GM12878 (cell line): Measurements from ENCODE around the gene METAP1. TPM values are rescaled to one million over a fixed set of nuclear protein-coding genes. Genes with fewer than 3 reads are reported as not detected.
"Not testable (repeated sequence)": the region's sequence is repeated elsewhere in the genome, so short reads cannot be mapped to it uniquely, and the experiment has no call there.

Source experiments
- ATAC-seq: fragments of 200-7000 bp; cut with Tn5 transposase; 3 replicates; pipeline ENCODE4 v1.9.1; 2020; ENCODE audit warnings: mild to moderate bottlenecking, moderate library complexity
- BruUV-seq: library from RNA; stranded (reverse); fragments of 400-500 nt; replicated peaks from 2 replicates; lab custom pipeline; 2021; lab: Mats Ljungman, UMichigan
- CTCF ChIA-PET: fragments of 300-600 bp; sonication (Branson Sonifier 250); formaldehyde crosslinking; extraction: SDS; loops from one replicate; lab custom pipeline; 2021; ENCODE audit warnings: inconsistent platforms; lab: Yijun Ruan, JAX
- POLR2A ChIA-PET: fragments of 350-600 bp; formaldehyde crosslinking; extraction: SDS; loops from one replicate; lab custom pipeline; 2021; ENCODE audit warnings: inconsistent platforms; lab: Charles Lee
- RAD21 ChIA-PET: fragments of 300-600 bp; sonication (Branson Sonifier 250); formaldehyde crosslinking; loops from one replicate; lab custom pipeline; 2023; ENCODE audit warnings: antibody characterized with exemption; ENCODE audit not compliant: unreplicated experiment; lab: Charles Lee
- SMC1A ChIA-PET: fragments of 300-600 bp; sonication (Branson Sonifier 250); formaldehyde crosslinking; loops from one replicate; lab custom pipeline; 2023; ENCODE audit not compliant: unreplicated experiment, uncharacterized antibody; lab: Charles Lee
- DNase-seq: peaks from one replicate; pipeline ENCODE4 v3.0.0-alpha.2; 2011; ENCODE audit warnings: low read depth, low spot score
- FAIRE-seq: peaks from 3 replicates; lab custom pipeline; 2011; peaks lifted over from hg19 to GRCh38; lab: Jason Lieb, UNC
- H2AFZ ChIP-seq: 2 replicates; pipeline ENCODE4 v1.6.0; 2011; ENCODE audit warnings: low read depth, low read length, control low read depth; ENCODE audit not compliant: control insufficient read depth
- H3K27ac ChIP-seq: 2 replicates; pipeline ENCODE4 v1.5.1; 2011; ENCODE audit warnings: control low read depth; ENCODE audit not compliant: control insufficient read depth, insufficient read depth
- H3K27me3 ChIP-seq, 2 experiments: replicated peaks in 1 of 2; 2 replicates each; pipeline versions ENCODE4 v1.6.0 to v1.6.1; 2011; ENCODE audit warnings: low read length in 1 of 2; ENCODE audit not compliant: control insufficient read depth in 2 of 2, insufficient read depth in 2 of 2
- H3K36me3 ChIP-seq, 2 experiments: 2 replicates each; pipeline ENCODE4 v1.5.1; 2011; ENCODE audit warnings: low read length in 1 of 2; ENCODE audit not compliant: control insufficient read depth in 2 of 2, insufficient read depth in 2 of 2
- H3K4me1 ChIP-seq: 2 replicates; pipeline ENCODE4 v1.6.1; 2011; ENCODE audit warnings: mild to moderate bottlenecking, low read length, moderate library complexity, mixed read lengths; ENCODE audit not compliant: control insufficient read depth, insufficient read depth
- H3K4me2 ChIP-seq: 2 replicates; pipeline ENCODE4 v1.6.0; 2011; ENCODE audit warnings: control low read depth; ENCODE audit not compliant: control insufficient read depth, insufficient read depth
- H3K4me3 ChIP-seq: fragments of 200-600 bp; sonication (generic); 2 replicates; pipeline ENCODE4 v1.5.1; 2016
- H3K79me2 ChIP-seq: 2 replicates; pipeline ENCODE4 v1.6.0; 2011; ENCODE audit warnings: low read length; ENCODE audit not compliant: control insufficient read depth, insufficient read depth
- H3K9ac ChIP-seq: 2 replicates; pipeline ENCODE4 v1.8.0; 2011; ENCODE audit warnings: low read length, control low read depth, mixed read lengths; ENCODE audit not compliant: control insufficient read depth, insufficient read depth
- H3K9me3 ChIP-seq: replicated peaks from 3 replicates; pipeline ENCODE4 v1.5.1; 2011; ENCODE audit warnings: mild to moderate bottlenecking, low read length; ENCODE audit not compliant: control insufficient read depth, insufficient read depth
- H4K20me1 ChIP-seq: 2 replicates; pipeline ENCODE4 v1.6.0; 2011; ENCODE audit not compliant: control insufficient read depth, insufficient read depth
- E4F1 ChIP-seq: fragments of 450-650 bp; IDR thresholded peaks from 2 replicates; pipeline ENCODE4 v1.6.1; 2018; ENCODE audit warnings: borderline replicate concordance, mild to moderate bottlenecking; ENCODE audit not compliant: partially characterized antibody
- HDAC6 ChIP-seq: fragments of 200-600 bp; sonication (generic); IDR thresholded peaks from one replicate; pipeline ENCODE4 v1.8.0; 2017; ENCODE audit warnings: antibody characterized with exemption; ENCODE audit not compliant: unreplicated experiment
- WGBS: methylation state at CpG from one replicate; pipeline ENCODE4 v1.1.6; 2016; ENCODE audit warnings: low lambda C conversion rate; ENCODE audit not compliant: insufficient replicate concordance, insufficient coverage; ENCODE audit errors: missing lambda C conversion rate; 5-methylcytosine and 5-hydroxymethylcytosine counted together
- in situ Hi-C: fragments of 300-500 bp; cut with MboI; formaldehyde crosslinking; loops from 9 replicates; pipeline ENCODE4 v1.14.3; 2018; ENCODE audit warnings: mixed read lengths
- intact Hi-C: fragments of 100-400 bp; cut with micrococcal nuclease; formaldehyde crosslinking; loops from one replicate; pipeline ENCODE4 v1.14.2; 2022; ENCODE audit not compliant: unreplicated experiment
- microRNA-seq: library from miRNA; unstranded; fragments of <30 nt; microRNA quantifications from one replicate; pipeline ENCODE4, GENCODE V29; 2018
- polyA plus RNA-seq, 11 experiments: library from polyadenylated mRNA; depleted of rRNA in 4 of 11; unstranded in 6 of 11; stranded (reverse) in 5 of 11; fragments of >200 nt; fragmentation: Nextera tagmentation in 4 of 11; fragmentation: Illumina TruSeq in 1 of 11; extraction: Ambion mirVana in 4 of 11; extraction: Trizol in 1 of 11; gene quantifications; 1 replicate in 1 of 11; 2 replicates in 10 of 11; pipeline versions ENCODE4 v1.2.1 to v1.2.3, GENCODE V29; 2011 to 2016; ENCODE audit warnings: inconsistent platforms in 2 of 11, missing spikeins in 2 of 11, low read depth in 1 of 11
- small RNA-seq: library from RNA; depleted of rRNA; stranded (forward); fragments of <200 nt; gene quantifications from one replicate; pipeline ENCODE3, GENCODE V24; 2014
- total RNA-seq, 4 experiments: library from RNA; depleted of rRNA in 3 of 4; stranded (reverse); fragments of >200 nt in 3 of 4; fragmentation: Illumina TruSeq in 1 of 4; extraction: Trizol in 1 of 4; gene quantifications; 2 replicates each; pipeline versions ENCODE4 v1.2.1 to v1.2.3, GENCODE V29; 2013 to 2021

The METAP1 gene
- total and polyA plus RNA-seq, 10 of the 15 experiments (the other 5 are each of a cell fraction or from before 2014, with no cell fraction given): 22.7 to 71.4 (median 45.1) TPM

- TF ChIP-seq E4F1: no peak
- no peak for TF ChIP-seq HDAC6
These were observed 108.6 kb downstream of the METAP1 start (continued) for GRCh38 chr4:99104153-99104552.

- H3K27ac ChIP-seq: not testable (repeated sequence)
These were observed 113.8 kb downstream of the METAP1 start for GRCh38 chr4:99109286-99109685.

More at GRCh38 chr4:99109286-99109685, 113.8 kb downstream of the METAP1 start:
- intact Hi-C loops, in situ Hi-C loops, H3K4me2 ChIP-seq, RAD21 ChIA-PET, FAIRE-seq, DNase-seq, SMC1A ChIA-PET, H3K79me2 ChIP-seq, H3K9ac ChIP-seq, H4K20me1 ChIP-seq, H3K27me3 ChIP-seq, BruUV-seq, ATAC-seq, H3K4me3 ChIP-seq, H3K36me3 ChIP-seq, H3K9me3 ChIP-seq, H3K4me1 ChIP-seq, POLR2A ChIA-PET, H2AFZ ChIP-seq: not testable (repeated sequence)
- CTCF ChIA-PET: interaction anchor here (1.4 to 1.6 kb wide), 2 partner anchors 53 to 296 kb away, joined by 3 to 4 read pairs; no protein-coding TSS in a partner anchor
- WGBS: 77% methylated on average over 12 of the region's 12 CpGs

Small RNAs within 50 kb of the gene (microRNA-seq; reads per million reads assigned to microRNA genes)
- gene MIR3684: 7.0 reads per million, percentile 36 among the genes with 10 or more reads in this experiment

Small RNAs within 50 kb of the gene (small RNA-seq; reads per million reads assigned to genes)
- gene MIR3684 (0.78 reads per million, percentile 23 among the genes with 10 or more reads in this experiment), gene RNU7-149P (not detected)

Other genes starting within 250 kb of the METAP1 start
- gene EIF4E, start 66.6 kb upstream of the METAP1 start, total RNA-seq (2014; rRNA removed): 110 and 150 TPM in 2 replicates
- 247 and 272 TPM in 2 replicates for gene EIF4E, start 66.6 kb upstream of the METAP1 start, total RNA-seq (2014; rRNA removed; fragmentation: Illumina TruSeq; extraction: Trizol)
- 104 and 119 TPM in 2 replicates for gene EIF4E, start 66.6 kb upstream of the METAP1 start, total RNA-seq (2021)
- gene EIF4E, start 66.6 kb upstream of the METAP1 start, polyA plus RNA-seq (2011; rRNA removed): 158 and 229 TPM in 2 replicates
- 145 and 213 TPM in 2 replicates for gene EIF4E, start 66.6 kb upstream of the METAP1 start, polyA plus RNA-seq (2014; fragmentation: Illumina TruSeq; extraction: Trizol)
- gene EIF4E, start 66.6 kb upstream of the METAP1 start, polyA plus RNA-seq (2014; fragmentation: Nextera tagmentation; extraction: Ambion mirVana): 100 to 1,000 TPM; 167 to 372 TPM
- gene EIF4E, start 66.6 kb upstream of the METAP1 start, polyA plus RNA-seq (2014; rRNA removed): 95.5 and 104 TPM in 2 replicates
- gene EIF4E, start 66.6 kb upstream of the METAP1 start, polyA plus RNA-seq (2016; fragmentation: Nextera tagmentation; extraction: Ambion mirVana): 100 to 1,000 TPM; 182 to 195 TPM
- gene ADH5, start 93.1 kb downstream of the METAP1 start, total RNA-seq (2014; rRNA removed): 48.5 and 68.2 TPM in 2 replicates
- 75.7 and 77.5 TPM in 2 replicates for gene ADH5, start 93.1 kb downstream of the METAP1 start, total RNA-seq (2014; rRNA removed; fragmentation: Illumina TruSeq; extraction: Trizol)
- 94.4 and 101 TPM in 2 replicates for gene ADH5, start 93.1 kb downstream of the METAP1 start, total RNA-seq (2021)
- gene ADH5, start 93.1 kb downstream of the METAP1 start, polyA plus RNA-seq (2011; rRNA removed): 159 and 222 TPM in 2 replicates
- 80.6 and 100 TPM in 2 replicates for gene ADH5, start 93.1 kb downstream of the METAP1 start, polyA plus RNA-seq (2014; fragmentation: Illumina TruSeq; extraction: Trizol)
- gene ADH5, start 93.1 kb downstream of the METAP1 start, polyA plus RNA-seq (2014; fragmentation: Nextera tagmentation; extraction: Ambion mirVana): 100 to 1,000 TPM in 1 of 2 experiments, 10 to 100 TPM in 1; 96.3 to 134 TPM
- gene ADH5, start 93.1 kb downstream of the METAP1 start, polyA plus RNA-seq (2014; rRNA removed): 75.7 and 78.1 TPM in 2 replicates
- gene ADH5, start 93.1 kb downstream of the METAP1 start, polyA plus RNA-seq (2016; fragmentation: Nextera tagmentation; extraction: Ambion mirVana): 100 to 1,000 TPM; 136 to 138 TPM
- gene ADH4, start 148.6 kb downstream of the METAP1 start, total RNA-seq (2014; rRNA removed): not detected in 2 replicates
- gene ADH4, start 148.6 kb downstream of the METAP1 start, total RNA-seq (2014; rRNA removed; fragmentation: Illumina TruSeq; extraction: Trizol): not detected in 2 replicates
- 0.40 TPM in 1 of 2 replicates, not detected in the other for gene ADH4, start 148.6 kb downstream of the METAP1 start, total RNA-seq (2021)
- gene ADH4, start 148.6 kb downstream of the METAP1 start, polyA plus RNA-seq (2011; rRNA removed): not detected in 2 replicates
- gene ADH4, start 148.6 kb downstream of the METAP1 start, polyA plus RNA-seq (2014; fragmentation: Illumina TruSeq; extraction: Trizol): not detected in 2 replicates
- gene ADH4, start 148.6 kb downstream of the METAP1 start, polyA plus RNA-seq (2014; fragmentation: Nextera tagmentation; extraction: Ambion mirVana): not detected
- not detected in 2 replicates for gene ADH4, start 148.6 kb downstream of the METAP1 start, polyA plus RNA-seq (2014; rRNA removed)
- not detected for gene ADH4, start 148.6 kb downstream of the METAP1 start, polyA plus RNA-seq (2016; fragmentation: Nextera tagmentation; extraction: Ambion mirVana)
- not detected in 2 replicates for gene ADH6, start 223.5 kb downstream of the METAP1 start, total RNA-seq (2014; rRNA removed)
- gene ADH6, start 223.5 kb downstream of the METAP1 start, total RNA-seq (2014; rRNA removed; fragmentation: Illumina TruSeq; extraction: Trizol): not detected in 2 replicates
- not detected in 2 replicates for gene ADH6, start 223.5 kb downstream of the METAP1 start, total RNA-seq (2021)
- not detected in 2 replicates for gene ADH6, start 223.5 kb downstream of the METAP1 start, polyA plus RNA-seq (2011; rRNA removed)
- gene ADH6, start 223.5 kb downstream of the METAP1 start, polyA plus RNA-seq (2014; fragmentation: Illumina TruSeq; extraction: Trizol): 0.03 TPM in 1 of 2 replicates, not detected in the other
- not detected for gene ADH6, start 223.5 kb downstream of the METAP1 start, polyA plus RNA-seq (2014; fragmentation: Nextera tagmentation; extraction: Ambion mirVana)
- gene ADH6, start 223.5 kb downstream of the METAP1 start, polyA plus RNA-seq (2014; rRNA removed): not detected in 2 replicates
- gene ADH6, start 223.5 kb downstream of the METAP1 start, polyA plus RNA-seq (2016; fragmentation: Nextera tagmentation; extraction: Ambion mirVana): under 1 TPM in 1 of 2 experiments, not detected in 1; 0.16 TPM